Activated effector memory CD4-positive, alpha-beta T cell treated with anti-CD3 and anti-CD28 coated beads, Interleukin-2, amount 50 U/mL, for 16 hours (primary cell): ENCODE results near the gene CNTNAP2.
A peak's percentile ranks its signal among the peaks of the same experiment; 100 is the strongest.
"Not testable (repeated sequence)": the region's sequence is repeated elsewhere in the genome, so short reads cannot be mapped to it uniquely, and the experiment has no call there.

Experiments used
- DNase-seq: peaks from one replicate; pipeline ENCODE4 v3.0.0-alpha.2; 2020

The CNTNAP2 gene

GRCh38 chr7:148255333-148255732 is 2138.7 kb downstream of the CNTNAP2 start:
- DNase-seq = no peak

GRCh38 chr7:148256433-148256832 is 2139.8 kb downstream of the CNTNAP2 start:
- DNase-seq = no peak

DNA sequence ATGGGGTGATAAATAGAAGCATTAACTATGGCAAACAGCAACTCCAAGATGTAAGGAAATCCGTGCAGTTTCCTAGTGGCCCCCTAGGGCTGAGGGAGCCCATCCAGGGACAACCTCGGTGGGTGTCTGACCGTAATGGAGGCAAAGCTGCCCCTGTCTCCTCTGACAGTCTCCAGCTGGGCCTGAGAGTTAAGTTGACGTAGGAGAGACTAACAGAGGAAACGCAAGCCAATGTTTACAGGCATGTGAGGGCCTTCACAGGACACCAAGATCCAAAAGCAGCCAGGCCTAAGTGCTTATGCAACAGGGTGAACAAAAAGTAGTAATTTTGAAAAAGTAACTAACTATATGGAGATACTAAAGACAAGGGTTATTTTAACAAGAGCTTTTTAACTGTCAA is 2144.0 kb downstream of the CNTNAP2 start:
- no peak for DNase-seq

DNA sequence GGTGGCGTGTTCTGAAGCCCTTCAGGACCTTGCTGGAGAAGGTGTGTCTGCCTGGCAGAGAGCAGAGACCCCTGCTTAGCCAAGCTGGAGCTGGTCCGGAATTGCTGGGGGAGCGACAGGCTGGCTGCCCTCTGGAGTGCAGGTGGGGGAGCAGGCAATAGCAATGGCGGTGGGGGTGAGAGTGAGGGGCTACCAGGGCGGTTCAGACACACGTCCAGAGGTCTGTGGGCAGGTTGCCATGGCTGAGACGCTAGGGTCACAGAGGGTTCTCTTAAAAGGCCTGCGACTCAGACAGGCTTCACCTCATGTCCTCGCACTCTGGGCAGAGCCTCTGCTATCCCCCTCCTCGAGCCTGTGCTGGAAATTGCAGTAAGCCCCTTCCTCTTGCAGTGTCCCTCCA is 2144.9 kb downstream of the CNTNAP2 start:
- DNase-seq = no peak

- no peak for DNase-seq
Observed at GRCh38 chr7:148261996-148262688, 2145.5 kb downstream of the CNTNAP2 start.

- peak; percentile 89 for DNase-seq
Observed at GRCh38 chr7:148262721-148263229, 2146.2 kb downstream of the CNTNAP2 start.

DNA sequence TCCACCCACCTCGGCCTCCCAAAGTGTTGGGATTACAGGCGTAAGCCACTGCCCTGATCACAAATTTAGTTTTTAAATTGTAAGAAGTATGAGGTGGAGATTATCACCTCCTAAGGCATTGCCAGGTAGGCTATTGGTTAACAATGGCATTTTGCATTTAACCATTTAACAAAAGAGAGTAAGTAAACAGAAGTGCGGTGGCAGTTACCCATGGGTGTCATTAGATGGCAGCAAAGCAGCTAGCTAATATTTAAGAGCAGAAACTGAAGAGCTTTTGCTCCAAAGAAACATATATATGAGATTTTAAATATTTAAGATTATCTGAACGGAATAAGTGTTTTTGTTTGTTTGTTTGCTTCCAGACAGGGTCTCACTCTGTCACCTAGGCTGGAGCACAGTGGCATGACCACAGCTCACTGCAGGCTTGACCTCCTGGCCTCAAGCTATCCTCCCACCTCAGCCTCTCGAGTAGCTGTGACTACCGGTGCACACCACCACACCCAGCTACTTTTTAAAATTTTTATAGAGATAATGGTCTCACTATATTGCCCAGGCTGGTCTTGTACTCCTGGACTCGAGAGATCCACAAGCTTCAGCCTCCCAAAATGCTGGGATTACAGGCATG is 2148.4 kb downstream of the CNTNAP2 start:
- no peak for DNase-seq

DNA sequence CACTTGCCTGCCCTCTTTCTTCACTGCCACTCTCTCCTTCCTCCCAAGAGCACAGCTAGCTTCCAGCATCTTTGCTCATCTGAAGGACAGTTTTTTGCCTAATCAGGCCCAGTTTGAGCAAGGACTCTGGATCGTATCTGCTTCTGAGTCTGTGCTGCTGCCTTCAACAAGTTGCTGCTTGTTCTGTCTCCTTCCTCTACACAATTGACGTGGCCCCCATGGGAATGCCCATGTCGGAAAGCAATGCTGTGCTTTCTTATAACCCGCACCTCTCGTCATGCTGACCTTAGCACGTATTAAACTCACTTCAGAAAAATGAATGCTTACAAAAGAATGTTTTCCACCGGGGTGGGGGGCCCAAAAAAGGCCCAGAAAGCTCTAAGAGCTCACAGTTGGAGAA is 2149.3 kb downstream of the CNTNAP2 start:
- no peak for DNase-seq

DNA sequence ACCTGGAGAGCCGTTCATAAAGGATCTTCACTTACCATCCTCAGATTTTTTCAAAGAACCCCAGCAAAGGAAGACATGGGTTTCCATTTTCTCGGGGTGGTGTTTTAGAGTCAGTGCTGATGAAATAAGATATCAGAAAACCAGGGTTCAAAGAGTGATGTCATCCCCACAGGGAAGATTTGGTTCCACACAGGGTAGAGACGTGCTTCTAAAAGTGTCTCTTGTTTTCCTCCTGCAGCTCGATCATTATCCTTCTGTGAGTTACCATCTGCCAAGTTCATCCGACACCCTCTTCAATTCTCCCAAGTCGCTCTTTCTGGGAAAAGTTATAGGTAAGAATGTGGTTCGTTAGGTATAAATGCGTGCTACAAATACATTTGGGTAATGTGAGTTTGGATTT is 2150.2 kb downstream of the CNTNAP2 start:
- no peak for DNase-seq

DNA sequence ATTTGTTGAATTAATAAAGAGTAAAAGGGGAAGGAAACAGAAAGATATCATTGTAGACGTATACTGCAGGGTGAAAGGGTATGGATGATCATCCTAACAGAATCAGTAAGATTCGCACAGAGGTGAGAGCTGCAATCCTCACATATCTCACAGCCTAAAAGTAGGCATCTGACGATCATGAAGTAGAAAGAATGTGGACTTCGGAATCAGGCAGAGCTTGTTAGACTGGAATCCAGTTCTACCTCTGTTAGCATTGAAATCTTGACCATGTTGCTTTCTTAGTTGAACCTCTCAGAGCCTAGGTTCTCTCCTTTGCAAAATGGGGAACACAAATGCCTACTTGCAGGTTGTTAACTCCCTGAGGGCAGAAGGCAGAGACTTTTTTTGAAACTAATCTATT is 2154.0 kb downstream of the CNTNAP2 start:
- DNase-seq = no peak

DNA sequence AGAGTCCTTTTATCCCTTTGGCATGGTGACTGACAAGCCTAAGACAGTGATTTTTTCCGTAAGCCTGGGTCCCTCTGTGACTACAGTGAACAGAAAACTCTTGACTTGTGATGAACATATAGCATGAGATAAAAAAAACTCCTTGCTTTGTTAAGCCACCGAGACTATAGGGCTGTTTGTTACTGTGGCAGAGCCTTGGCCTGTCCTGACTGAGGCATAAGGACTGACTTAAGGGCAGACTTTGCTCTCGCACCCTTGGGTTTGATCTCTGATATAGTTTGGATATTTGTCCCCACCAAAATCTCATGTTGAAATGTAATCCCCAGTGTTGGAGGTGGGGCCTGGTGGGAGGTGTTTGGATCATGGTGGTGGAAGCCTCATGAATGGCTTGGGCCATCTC is 2157.5 kb downstream of the CNTNAP2 start:
- DNase-seq = no peak

DNA sequence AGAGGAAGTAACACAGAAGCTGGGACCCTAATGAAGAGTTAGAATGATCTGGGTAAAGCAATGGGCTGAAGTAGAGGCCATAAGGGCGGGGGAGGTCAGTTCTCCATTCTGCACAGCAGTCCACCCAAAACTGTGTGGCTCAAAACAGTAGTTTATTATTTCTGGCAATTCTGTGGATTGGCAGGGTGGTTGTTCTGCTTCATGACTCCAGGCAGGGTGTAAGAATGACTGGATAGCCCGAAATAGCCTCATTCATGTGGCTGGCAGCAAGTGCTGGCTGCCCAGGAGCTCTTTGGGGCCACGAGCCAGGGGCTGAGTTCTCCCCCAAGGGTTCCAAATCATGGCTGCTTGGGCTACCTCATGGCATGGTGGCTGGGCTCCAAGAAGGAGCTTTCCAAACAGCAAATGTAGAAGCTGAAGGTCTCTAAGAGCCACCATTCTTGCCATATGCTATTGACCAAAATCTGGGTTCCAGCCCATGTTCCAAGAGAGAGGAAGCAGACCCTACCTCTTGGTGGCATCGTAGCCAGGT is 2158.8 kb downstream of the CNTNAP2 start:
- DNase-seq = no peak

DNA sequence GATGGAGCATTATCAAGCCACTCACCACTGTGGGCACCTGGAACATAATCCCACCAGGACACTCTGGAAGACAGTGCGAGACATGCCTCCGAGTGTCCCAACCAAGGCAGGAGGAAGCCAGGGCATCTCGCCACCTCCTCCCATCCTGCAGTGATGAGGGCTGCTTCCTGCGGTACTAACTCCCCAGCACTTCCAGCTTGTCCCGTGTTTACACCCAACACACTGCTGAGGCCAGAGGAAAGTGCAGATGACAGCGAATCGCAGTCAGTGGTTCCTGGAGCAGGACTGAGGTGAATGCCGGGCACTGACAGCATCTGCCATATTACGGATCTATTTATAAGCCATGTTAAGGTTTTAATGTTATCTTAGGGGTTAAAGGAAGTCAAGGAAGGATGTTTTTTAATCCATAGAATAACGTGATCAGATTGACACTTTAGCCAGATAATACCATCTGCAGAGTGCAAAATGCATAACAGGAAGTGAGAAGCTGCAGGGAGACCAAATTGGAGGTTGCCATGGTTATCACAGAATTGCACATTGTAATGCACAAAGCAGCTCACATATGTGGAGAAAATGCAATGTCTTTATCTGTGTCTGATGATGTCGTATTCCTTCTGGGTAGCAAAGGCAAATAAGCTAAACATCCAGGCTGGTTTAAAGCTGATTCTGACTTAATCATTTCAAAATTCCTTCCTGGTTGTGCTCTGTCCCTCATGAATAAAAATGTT is 2159.9 kb downstream of the CNTNAP2 start:
- DNase-seq = no peak

DNA sequence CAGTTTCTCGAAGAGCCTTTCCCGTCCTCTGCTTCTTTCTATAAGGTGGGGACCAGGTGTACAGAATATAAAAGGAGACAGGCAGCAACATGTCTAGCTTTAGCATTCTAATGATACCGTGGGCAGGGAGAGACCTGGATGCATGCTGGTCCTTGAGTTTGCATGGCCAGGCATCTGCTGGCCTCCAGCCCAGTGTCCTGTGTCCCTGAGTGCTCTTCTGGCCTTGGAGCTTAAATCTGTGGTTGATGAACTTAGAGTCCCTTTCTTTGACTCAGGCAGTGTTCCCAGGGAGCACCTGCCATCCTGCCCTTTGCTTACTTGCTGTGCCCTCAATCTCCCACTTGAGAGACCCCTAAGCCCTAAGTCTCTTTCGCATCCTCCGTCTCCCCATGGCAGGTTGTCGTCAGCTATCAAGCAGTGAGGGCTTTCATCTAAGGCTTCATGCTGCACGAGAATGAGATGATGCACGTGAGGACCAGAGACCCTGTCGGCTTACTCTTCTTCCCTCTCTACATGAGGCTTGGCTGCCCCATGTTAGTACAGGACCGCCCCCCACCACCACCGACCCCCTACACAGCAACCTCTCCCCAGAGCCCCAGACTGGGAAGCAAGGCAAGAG is 2160.6 kb downstream of the CNTNAP2 start:
- no peak for DNase-seq

DNA sequence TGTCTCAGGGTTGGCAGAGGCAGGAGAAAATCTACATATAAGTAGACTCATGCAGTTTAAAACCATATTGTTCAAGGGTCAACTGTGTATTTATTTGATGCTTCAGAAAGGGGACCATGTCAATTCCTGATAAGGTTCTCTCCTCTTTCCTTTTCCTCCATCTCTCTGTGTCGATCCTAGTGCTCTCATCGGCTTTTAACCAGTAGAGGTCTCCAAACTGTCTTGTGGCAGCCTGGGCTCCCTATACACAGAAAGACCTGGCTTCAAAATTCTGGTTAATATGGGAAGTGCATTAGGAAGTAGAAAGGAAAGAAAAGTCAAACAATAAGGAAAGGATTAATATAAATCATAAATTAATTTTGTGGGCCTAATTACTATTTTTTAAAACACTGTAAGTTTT is 2169.5 kb downstream of the CNTNAP2 start:
- no peak for DNase-seq

DNA sequence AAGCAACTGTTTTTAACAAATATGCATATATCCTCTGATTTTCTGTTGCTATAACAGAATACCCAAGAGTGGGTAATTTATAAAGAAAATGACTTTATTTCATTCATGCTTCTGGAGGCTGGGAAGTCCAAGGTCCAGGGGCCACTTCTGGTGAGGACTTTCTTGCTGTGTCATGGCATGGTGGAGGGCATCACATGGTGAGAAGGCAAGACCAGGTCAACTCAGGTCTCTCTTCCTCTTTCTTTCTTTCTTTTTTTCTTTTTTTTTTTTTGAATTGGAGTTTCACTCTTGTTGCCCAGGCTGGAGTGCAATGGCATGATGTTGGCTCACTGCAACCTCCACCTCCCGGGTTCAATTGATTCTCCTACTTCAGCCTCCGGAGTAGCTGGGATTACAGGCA is 2170.9 kb downstream of the CNTNAP2 start:
- no peak for DNase-seq

DNA sequence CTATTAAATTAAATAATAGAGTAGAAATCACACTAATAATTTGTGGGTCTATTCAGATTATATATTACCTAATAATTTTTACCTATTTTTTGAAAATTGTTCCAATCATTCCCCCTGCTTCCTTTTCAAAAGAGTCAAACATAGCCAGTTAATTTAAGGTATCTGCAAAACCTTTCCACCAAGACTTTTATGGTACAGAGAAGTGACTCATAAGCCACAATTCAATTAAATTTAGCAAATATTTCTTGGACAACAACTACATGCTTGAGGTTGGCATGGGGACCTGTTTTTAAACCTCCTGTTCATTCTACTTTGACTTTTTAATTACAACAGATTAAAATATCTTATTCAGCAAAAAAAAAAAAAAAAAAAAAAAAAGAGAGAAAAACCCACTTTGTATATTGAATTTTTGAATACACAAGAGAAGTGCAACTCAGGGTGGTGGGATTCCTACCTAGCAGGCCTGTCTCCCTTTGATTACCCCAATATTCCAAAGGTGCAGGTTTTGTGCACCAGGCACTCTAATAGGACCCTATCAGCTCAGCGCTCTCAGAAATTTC is 2172.1 kb downstream of the CNTNAP2 start:
- DNase-seq = no peak

- DNase-seq = no peak
Observed at GRCh38 chr7:148289630-148290029, 2173.0 kb downstream of the CNTNAP2 start.

GRCh38 chr7:148290538-148290937 is 2173.9 kb downstream of the CNTNAP2 start:
- DNase-seq = no peak

- no peak for DNase-seq
Observed at GRCh38 chr7:148291799-148292198, 2175.2 kb downstream of the CNTNAP2 start.

DNA sequence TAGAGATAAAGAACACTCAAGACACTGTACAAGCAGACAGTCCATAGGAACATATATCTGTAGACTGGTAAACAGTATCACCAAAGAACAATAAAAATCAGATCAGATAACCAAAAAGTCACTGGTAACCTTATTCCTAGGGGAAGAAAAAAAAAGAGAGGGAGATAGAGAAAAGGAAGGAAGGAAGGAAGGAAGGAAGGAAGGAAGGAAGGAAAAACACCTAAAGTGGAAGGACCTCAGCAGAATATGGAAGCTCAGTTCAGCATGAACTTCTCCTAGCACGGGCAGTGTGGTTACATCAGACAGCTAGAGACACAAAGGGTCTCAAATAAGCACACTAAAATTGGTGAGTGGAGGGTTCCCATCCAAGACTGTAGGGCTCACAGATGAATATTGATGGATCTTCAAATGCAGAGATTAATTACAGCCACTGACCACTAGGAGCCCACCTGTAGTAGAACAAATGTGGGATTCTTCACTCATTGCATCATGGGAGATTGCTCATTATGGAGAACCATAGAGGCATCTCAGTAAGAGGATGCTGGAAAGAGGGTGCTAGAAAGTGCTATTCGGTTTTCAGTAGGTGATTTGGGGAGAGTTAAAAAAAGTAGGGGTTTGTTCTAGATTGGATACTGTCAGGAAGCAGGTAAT is 2180.5 kb downstream of the CNTNAP2 start:
- no peak for DNase-seq

- not testable (repeated sequence) for DNase-seq
Observed at GRCh38 chr7:148298768-148299167, 2182.2 kb downstream of the CNTNAP2 start.
